Measurements from ENCODE around the gene ANXA2R.
A peak's percentile ranks its signal among the peaks of the same experiment; 100 is the strongest.

ANXA2R gene

GRCh38 chr5:43042626-43043399 is 2.7 kb upstream of the ANXA2R start:
- TF ChIP-seq CTCF (conservative IDR thresholded peaks at IDR 0.05; ENCODE audit: low read depth), result peak; percentile 7; the same call in 1 of the 2 replicates
- POLR2A ChIA-PET (ENCODE audit: low non-redundant PET), result interaction anchor here (0.5 kb wide), 1 partner anchor 141 kb away, joined by 8 read pairs; no protein-coding TSS in a partner anchor
- H3K27ac ChIP-seq, result peak overlapping the region; percentile 97
- no peak for DNase-seq (ENCODE audit: low spot score)
- CTCF ChIA-PET, result interaction anchor here (0.6 to 2.3 kb wide), 10 partner anchors 19 to 483 kb away, joined by 3 to 11 read pairs (median 4); no protein-coding TSS in a partner anchor

DNA sequence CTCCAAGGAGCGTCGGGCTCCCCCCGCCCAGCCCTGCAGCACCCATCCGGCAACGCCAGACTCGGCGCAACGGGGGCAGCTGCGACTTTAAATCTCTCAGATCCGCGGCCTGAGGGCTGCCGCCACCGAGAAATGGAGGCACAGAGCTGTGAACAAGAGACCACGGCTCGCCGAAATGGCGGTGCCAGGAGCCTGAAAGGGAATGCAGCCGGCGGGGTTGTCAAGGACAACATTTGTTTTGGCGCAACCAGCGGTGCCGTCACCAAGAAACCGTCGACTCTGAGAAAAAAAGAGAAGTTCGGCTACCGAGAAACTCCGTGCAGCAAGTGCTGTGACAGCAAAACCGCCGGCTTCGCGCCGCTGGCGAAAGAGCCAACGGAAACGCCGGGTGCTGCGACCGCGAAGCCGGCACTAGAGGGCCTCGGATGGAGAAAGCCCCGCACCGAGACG is 2.1 kb upstream of the ANXA2R start:
- peak overlapping the region; percentile 97 for H3K27ac ChIP-seq
- peak; percentile 44 for TF ChIP-seq CTCF (conservative IDR thresholded peaks at IDR 0.05; ENCODE audit: low read depth)
- no peak for DNase-seq (ENCODE audit: low spot score)
- CTCF ChIA-PET, result interaction anchor here (0.7 to 2.3 kb wide), 9 partner anchors 19 to 483 kb away, joined by 3 to 11 read pairs (median 6); no protein-coding TSS in a partner anchor
- POLR2A ChIA-PET (ENCODE audit: low non-redundant PET), result interaction anchor here (0.5 kb wide), 1 partner anchor 140 kb away, joined by 8 read pairs; no protein-coding TSS in a partner anchor

GRCh38 chr5:43041669-43042175 is 1.6 kb upstream of the ANXA2R start:
- H3K27ac ChIP-seq, result peak overlapping the region; percentile 97
- DNase-seq (ENCODE audit: low spot score), result no peak
- POLR2A ChIA-PET (ENCODE audit: low non-redundant PET), result interaction anchor here (0.5 to 0.7 kb wide), 2 partner anchors 8 to 21 kb away, joined by 7 read pairs; no protein-coding TSS in a partner anchor
- CTCF ChIA-PET, result interaction anchor here (0.6 to 2.3 kb wide), 9 partner anchors 20 to 133 kb away, joined by 3 to 11 read pairs (median 6); no protein-coding TSS in a partner anchor
- TF ChIP-seq CTCF (conservative IDR thresholded peaks at IDR 0.05; ENCODE audit: low read depth), result no peak

DNA sequence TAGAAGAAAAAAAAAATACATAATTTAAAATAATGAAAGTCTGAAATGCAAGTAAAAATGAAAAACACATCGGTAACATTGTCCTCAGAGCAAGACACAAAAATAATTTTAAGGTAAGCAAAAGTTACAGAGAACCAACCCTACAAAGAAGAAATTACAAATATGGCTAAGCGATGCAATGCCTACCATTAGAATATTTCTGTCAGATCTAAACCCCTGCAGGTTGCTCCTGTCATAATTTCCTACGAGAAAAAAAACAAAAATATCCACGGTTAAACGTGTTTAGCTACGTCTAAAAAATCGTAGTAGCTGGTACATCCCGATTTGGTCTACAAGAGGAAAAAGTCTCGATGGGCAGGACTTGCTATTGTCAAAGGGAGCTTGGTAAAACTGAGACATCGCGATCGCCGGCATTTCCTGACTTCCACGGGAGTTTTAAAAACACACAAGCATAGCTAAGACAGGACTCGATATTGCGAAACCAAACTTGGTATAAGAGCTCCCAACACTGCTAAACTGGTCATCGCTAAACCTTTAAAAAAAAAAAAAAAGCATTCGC is 1.1 kb upstream of the ANXA2R start:
- peak overlapping the region; percentile 97 for H3K27ac ChIP-seq
- no peak for DNase-seq (ENCODE audit: low spot score)
- no peak for TF ChIP-seq CTCF (conservative IDR thresholded peaks at IDR 0.05; ENCODE audit: low read depth)
- ChIA-PET POLR2A (ENCODE audit: low non-redundant PET) (interaction anchor here (0.5 to 0.7 kb wide), 2 partner anchors 8 to 21 kb away, joined by 7 read pairs; no protein-coding TSS in a partner anchor), CTCF (interaction anchor here (0.6 to 2.3 kb wide), 9 partner anchors 24 to 370 kb away, joined by 3 to 11 read pairs (median 3); no protein-coding TSS in a partner anchor)

DNA sequence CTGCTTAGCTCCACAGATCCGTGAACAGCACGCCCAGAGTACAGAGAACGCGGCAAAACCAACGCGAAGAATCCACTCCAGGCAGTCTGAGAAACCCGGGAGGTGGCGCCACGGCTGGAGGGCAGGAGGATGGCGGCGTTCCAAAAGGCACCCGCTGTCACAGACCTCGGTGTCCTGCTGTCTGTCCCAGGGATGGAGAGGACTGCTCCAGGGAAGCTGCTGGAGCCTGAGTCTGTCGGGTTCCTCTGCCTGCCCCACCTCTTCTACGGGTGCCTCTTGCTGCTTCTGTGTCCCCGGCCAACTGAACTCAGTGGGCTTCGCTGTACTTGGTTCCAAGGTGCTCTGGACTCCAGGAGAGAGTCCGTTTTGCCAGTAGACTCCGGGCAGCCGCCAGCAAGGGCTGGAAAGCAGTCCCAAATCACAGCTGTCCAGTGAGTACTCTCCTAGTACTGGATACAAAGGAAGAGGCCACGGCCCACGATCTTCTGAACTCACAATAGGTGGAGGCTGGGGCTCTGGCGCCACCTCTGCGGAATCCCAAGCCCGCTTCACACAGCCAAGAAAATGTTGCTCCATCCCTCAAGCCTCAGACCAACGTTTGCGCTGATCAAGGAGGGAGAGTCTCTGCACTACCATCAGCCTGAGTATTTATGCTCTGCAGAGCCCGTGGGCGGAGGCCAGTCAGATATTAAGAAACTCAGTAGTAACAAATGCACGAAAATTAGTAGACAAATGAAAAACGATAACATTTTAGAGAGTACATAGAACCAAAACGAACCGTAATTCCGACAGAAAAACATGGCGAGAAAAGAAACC is 440 bp downstream of the ANXA2R start:
- ChIA-PET CTCF (interaction anchor here (0.5 to 1.4 kb wide), 3 partner anchors 45 to 357 kb away, joined by 3 to 5 read pairs (median 3); no protein-coding TSS in a partner anchor), POLR2A (ENCODE audit: low non-redundant PET) (interaction anchor here (0.5 kb wide), 1 partner anchor 123 kb away, joined by 5 read pairs; no protein-coding TSS in a partner anchor)
- H3K27ac ChIP-seq, result peak overlapping the region; percentile 97
- DNase-seq (ENCODE audit: low spot score), result no peak
- no peak for TF ChIP-seq CTCF (conservative IDR thresholded peaks at IDR 0.05; ENCODE audit: low read depth)
